GM18519 (cell line): ENCODE results near the gene C9orf78.

Experiments
- ATAC-seq: cut with Tn5 transposase; IDR thresholded peaks from one replicate; pipeline ENCODE4 v1.9.1; 2021; ENCODE audit warnings: mild to moderate bottlenecking, moderate library complexity; ENCODE audit not compliant: unreplicated experiment, low FRiP score

C9orf78 gene

DNA sequence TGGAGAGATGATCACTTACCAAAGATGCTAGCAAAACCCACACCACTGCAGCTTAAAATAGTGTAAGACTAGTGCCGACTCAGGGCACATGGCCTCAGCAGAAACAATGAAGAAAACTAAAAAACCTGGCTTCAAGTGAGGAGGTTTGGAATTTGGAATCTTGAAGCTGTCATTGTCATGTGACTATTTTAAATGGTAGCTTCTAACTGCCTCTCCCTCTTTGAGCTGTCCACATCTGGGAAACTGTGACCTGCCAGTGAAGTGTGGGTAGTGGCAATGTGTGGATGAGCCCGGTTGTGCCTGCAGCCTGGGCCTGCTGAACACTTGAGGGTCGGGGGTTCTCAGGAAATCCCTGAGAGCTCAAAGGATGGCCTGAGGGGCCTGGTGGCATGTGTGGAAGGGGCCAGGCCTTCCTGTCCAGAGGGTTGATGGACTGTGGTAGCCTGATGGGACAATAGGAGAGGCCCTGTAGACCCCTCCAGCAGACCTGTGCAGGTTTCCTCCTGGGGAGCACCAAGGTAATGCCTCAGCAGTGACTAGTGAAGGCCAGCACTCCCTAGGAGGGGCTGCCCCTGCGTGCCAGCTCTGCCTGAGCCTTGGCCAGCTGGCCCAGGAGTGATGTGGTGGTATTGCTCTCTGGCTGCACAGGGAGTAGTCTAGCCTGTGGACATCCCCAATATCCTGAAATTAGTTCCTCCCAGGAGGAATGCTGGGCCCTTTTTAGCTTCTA, 13.8 kb upstream of the C9orf78 start:
- ATAC-seq: no peak

DNA sequence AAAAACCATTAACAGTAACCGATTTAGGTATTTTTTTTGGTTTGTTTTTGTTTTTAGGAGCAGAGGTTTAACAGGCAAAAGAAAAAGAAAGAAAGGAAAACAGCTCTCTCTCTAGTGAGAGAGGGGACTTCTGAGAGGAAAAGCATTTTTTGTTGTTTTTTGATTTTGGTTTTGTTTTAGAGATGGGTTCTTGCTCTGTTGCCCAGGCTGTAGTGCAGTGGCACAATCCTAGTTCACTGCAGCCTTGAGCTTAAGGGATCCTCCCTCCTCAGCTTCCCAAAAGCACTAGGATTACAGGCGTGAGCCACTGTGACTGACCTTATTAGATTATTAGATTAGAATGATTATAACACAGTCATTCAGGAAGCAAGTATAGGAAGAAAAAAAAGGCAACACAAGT, 10.3 kb upstream of the C9orf78 start:
- ATAC-seq: no peak

DNA sequence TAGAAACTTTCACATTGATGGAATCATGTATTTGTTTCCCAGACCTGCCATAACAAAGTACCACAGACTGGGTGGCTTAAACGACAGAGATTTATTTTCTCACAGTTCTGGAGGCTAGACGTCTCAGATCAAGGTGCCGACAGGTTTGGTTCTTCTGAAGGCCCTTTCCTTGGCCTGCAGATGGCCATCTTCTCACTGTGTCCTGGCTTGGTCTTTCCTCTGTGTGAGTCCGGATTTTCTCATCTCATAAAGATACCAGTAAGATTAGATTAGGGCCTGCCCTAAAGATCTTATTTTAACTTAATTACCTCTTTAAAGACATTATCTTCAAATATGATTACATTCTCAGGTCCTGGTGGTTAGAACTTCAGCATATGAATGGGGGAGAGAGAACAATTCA, 6.0 kb upstream of the C9orf78 start:
- ATAC-seq: no peak

DNA sequence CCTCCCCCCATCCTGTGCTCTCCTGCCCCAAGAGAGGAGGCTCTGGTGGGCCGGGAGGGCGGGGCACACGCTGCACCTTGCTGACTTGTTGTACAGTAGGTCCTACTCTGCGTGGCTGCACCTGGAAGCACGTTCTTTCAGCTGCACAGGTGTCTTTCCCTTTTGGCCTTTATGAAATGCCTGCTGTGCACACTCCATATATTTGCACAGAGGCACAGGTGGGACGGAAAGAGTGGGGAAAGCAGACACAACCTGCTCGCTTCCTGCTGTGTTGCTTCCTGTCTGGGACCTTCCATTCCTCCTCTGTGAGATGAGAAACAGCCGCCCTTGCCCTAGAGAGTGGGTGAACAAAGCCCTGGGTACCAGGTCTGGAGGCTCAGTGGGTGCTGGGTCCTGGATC, 5.0 kb upstream of the C9orf78 start:
- no peak for ATAC-seq

DNA sequence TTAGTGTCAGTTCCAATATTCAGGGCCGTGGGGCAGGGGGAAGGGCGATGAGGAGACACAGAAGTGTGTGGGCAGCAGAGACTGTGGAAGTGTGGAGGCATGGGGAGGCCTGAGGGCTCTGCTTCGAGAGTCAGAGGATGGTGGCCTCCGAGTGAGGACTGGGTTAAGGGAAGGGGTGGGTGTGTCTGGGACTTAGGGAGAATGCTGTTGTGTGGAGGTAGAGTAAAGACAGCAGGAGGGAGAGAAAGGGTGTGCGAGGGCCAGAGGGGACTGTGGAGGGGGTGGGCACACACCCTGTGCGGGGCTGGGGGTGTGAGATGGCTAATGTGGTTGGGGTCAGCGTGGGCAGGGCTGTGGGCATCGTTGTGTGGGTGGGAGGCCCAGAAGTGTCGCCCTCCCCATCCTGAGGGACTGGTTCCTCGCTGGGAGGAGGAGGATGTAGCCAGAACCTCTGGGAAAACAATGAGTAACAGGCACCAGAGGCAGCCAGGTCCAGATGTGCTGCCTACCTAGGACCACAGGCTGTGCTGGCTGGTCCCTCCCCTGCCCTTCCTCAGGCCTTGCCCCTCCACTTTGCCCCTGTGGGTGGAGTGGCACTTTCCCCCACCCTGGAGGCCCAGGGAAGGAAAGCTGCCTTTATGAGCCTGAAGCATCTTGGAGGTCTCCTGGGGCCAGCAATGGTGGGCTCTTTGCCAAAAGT, 4.4 kb upstream of the C9orf78 start:
- ATAC-seq: no peak

- ATAC-seq: no peak
Measured at GRCh38 chr9:129838707-129839259, 3.7 kb upstream of the C9orf78 start.

- ATAC-seq: no peak
Measured at GRCh38 chr9:129836311-129837007, 1.4 kb upstream of the C9orf78 start.

- ATAC-seq: no peak
Measured at GRCh38 chr9:129835860-129836223, 767 bp upstream of the C9orf78 start.

- no peak for ATAC-seq
Measured at GRCh38 chr9:129834489-129835127, 467 bp downstream of the C9orf78 start.

DNA sequence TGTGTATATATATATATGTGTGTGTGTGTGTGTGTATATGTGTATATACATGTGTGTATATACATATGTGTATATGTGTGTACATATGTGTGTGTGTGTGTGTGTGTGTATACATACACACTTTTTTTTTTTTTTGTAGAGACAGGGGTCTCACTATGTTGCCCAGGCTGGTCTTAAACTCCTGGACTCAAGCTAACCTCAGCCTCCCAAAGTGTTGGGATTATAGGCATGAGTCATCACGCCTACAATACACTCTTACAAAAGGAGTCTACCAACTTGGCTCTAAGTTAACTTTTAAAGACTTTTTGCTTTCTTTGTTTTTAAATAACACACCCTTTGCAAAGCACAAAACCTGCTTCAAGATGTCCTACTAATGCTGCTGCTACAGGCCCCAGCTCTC, 2.1 kb downstream of the C9orf78 start:
- no peak for ATAC-seq

DNA sequence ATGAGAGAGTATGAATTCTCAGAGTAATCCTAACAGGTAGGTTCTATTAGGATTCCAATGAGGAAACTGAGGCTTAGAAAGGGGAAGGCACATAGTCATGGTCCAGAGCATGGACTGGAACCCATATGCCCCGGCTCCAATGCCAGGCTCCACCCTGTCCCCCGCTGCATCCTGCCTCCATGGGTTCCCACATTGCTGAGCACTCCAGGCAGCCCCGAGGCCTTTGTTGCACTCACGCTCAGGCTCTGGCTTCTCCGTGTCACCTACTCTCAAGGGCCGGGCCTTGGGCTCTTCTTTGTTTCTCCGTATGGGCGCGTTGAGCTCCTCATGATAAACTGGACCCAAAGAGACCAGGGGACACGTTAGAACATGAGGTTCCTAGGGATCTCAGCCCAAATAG, 6.1 kb downstream of the C9orf78 start:
- ATAC-seq: no peak

GRCh38 chr9:129828051-129828450, 7.0 kb downstream of the C9orf78 start:
- no peak for ATAC-seq

DNA sequence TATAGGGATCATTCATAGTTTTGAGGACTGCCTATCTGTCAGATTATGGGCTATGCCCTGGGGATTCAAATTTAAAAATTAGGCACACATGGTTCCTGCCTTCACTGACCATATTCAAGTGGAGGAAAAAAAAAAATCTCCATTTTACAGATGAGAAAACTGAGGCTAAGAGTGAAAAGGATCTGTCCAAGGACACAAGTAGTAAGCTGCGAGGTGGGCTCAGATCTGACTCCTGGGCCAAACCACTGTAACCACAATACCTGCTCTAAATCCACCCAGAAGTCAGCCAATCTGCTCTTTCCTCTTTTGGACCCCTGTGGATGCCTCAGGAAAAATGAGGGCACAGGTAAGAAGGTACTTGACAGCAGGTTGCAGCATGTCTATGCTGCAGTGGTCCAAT, 8.3 kb downstream of the C9orf78 start:
- ATAC-seq: no peak

- no peak for ATAC-seq
Measured at GRCh38 chr9:129826344-129826743, 8.7 kb downstream of the C9orf78 start.

DNA sequence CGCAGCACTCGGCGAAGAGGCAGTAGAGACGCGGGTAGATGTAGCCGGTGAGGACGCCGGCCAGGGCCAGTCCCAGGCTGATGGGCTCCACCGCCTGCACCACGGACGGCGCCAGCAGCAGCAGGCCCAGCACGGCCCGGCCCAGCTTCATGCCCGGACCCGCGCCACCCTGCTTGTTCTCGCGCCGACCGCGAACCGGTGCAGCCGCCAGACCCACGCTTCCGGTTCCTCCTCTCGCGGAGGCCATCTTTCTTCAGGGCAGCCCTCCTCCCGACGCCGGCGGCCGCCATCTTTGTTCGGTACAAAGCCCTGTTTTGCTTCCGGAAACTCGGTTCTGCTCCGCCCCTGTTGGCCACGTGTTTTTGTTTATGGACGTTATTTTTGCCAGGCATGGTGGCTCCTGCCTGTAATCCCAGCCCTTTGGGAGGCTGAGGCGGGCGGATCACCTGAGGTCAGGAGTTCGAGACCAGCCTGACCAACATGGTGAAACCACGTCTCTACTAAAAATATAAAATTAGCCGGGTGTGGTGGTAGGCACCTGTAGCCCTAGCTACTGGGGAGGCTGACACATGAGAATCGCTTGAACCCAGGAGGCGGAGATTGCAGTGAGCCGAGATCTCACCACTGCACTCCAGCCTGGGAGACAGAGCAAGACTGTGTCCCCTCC, 11.0 kb downstream of the C9orf78 start, which contains the start of gene TOR1A:
TOR1A (minus strand) TSS at position 202 of the 667 bp plus-strand sequence; CDS start at position 151, 51 bp downstream.
- peak; percentile 73 for ATAC-seq

GRCh38 chr9:129823542-129823934, 11.5 kb downstream of the C9orf78 start:
- ATAC-seq: no peak

GRCh38 chr9:129822898-129823541, 12.1 kb downstream of the C9orf78 start:
- no peak for ATAC-seq

- no peak for ATAC-seq
Measured at GRCh38 chr9:129816501-129817435, 18.3 kb downstream of the C9orf78 start.

- ATAC-seq: no peak
Measured at GRCh38 chr9:129815278-129815677, 19.8 kb downstream of the C9orf78 start.
